Peyer's patch (tissue), 4 donors: ENCODE results near the gene DNAJB4.

ENCODE experiments used
- POLR2A ChIP-seq, 2 donors: fragments of 450-650 bp; IDR thresholded peaks; one replicate each; pipeline ENCODE4 v1.5.1; 2017; ENCODE audit warnings: antibody characterized with exemption in 2 of 2, mild to moderate bottlenecking in 2 of 2, moderate library complexity in 2 of 2
- TF ChIP-seq, protein P1 (sequence below), 6 experiments: fragments of 450-650 bp in 4 of 6; fragments of 200-600 bp in 2 of 6; sonication (generic) in 1 of 6; IDR thresholded peaks; one replicate each; pipeline ENCODE4 v1.5.1; 2017 to 2019; ENCODE audit warnings: antibody characterized with exemption in 6 of 6, mild to moderate bottlenecking in 3 of 6, moderate library complexity in 1 of 6

DNA sequence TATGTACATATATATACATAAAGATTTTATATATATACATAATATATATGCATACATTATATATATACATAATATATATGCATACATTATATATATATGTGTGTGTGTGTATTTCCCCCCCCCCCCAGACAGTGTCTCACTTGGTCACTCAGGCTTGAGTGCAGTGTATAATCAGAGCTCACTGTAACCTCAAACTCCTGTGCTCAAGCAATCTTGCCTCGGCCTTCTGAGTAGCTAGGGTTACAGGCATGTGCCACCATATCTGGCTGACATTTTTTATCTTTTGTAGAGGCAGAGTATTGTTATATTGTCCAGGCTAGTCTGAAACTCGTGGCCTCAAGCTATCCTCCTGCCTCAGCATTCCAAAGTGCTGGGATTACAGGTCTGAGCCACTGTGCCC is 16.8 kb upstream of the DNAJB4 start:
- TF ChIP-seq, protein P1, sequence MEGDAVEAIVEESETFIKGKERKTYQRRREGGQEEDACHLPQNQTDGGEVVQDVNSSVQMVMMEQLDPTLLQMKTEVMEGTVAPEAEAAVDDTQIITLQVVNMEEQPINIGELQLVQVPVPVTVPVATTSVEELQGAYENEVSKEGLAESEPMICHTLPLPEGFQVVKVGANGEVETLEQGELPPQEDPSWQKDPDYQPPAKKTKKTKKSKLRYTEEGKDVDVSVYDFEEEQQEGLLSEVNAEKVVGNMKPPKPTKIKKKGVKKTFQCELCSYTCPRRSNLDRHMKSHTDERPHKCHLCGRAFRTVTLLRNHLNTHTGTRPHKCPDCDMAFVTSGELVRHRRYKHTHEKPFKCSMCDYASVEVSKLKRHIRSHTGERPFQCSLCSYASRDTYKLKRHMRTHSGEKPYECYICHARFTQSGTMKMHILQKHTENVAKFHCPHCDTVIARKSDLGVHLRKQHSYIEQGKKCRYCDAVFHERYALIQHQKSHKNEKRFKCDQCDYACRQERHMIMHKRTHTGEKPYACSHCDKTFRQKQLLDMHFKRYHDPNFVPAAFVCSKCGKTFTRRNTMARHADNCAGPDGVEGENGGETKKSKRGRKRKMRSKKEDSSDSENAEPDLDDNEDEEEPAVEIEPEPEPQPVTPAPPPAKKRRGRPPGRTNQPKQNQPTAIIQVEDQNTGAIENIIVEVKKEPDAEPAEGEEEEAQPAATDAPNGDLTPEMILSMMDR (IDR thresholded peaks at IDR 0.05), result no peak
- TF ChIP-seq POLR2A (IDR thresholded peaks at IDR 0.05), result no peak
